ENCODE measurements around the gene PHACTR4. TPM values are rescaled to one million over a fixed set of nuclear protein-coding genes. Genes with fewer than 3 reads are reported as not detected.
A peak's percentile ranks its signal among the peaks of the same experiment; 100 is the strongest.

Gene PHACTR4
- total and polyA plus RNA-seq, 2 experiments from 2014 or later: 35.4 to 47.1 TPM

DNA sequence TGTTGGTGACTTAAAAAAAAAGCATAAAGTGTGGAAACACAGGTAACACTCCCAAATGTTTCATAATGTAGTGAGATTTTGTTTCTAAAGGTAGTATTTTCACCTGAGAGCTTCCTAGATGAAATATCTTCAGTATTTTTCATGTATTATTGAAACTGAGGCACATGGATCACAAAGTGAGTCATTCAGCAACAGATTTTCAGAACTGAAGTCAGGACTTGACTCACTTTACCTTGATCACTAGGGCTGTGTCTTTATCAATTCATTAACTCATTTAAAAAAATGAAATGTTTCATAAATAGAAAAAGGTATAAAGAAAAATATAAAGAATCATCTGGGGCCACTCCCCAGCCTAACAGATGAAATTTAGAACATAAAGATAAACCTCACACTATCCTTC, 69.8 kb downstream of the PHACTR4 start:
- TF ChIP-seq STAT1 (IDR thresholded peaks at IDR 0.05; ENCODE audit: unreplicated experiment) (no peak), EZH2 (IDR thresholded peaks at IDR 0.05; ENCODE audit: low read depth, unreplicated experiment) (no peak), NANOG (IDR thresholded peaks at IDR 0.05; ENCODE audit: borderline replicate concordance) (no peak), EZH2phosphoT487 (IDR thresholded peaks at IDR 0.05; ENCODE audit: unreplicated experiment) (no peak), ZNF331 (CRISPR knock-in tag; IDR thresholded peaks at IDR 0.05; ENCODE audit: low read depth) (no peak), ZNF114 (CRISPR knock-in tag; IDR thresholded peaks at IDR 0.05) (no peak), POLR2AphosphoS5 (IDR thresholded peaks at IDR 0.05; ENCODE audit: low read depth) (no peak), JUNB (IDR thresholded peaks at IDR 0.05; ENCODE audit: unreplicated experiment) (no peak)
- TF ChIP-seq, protein P1, sequence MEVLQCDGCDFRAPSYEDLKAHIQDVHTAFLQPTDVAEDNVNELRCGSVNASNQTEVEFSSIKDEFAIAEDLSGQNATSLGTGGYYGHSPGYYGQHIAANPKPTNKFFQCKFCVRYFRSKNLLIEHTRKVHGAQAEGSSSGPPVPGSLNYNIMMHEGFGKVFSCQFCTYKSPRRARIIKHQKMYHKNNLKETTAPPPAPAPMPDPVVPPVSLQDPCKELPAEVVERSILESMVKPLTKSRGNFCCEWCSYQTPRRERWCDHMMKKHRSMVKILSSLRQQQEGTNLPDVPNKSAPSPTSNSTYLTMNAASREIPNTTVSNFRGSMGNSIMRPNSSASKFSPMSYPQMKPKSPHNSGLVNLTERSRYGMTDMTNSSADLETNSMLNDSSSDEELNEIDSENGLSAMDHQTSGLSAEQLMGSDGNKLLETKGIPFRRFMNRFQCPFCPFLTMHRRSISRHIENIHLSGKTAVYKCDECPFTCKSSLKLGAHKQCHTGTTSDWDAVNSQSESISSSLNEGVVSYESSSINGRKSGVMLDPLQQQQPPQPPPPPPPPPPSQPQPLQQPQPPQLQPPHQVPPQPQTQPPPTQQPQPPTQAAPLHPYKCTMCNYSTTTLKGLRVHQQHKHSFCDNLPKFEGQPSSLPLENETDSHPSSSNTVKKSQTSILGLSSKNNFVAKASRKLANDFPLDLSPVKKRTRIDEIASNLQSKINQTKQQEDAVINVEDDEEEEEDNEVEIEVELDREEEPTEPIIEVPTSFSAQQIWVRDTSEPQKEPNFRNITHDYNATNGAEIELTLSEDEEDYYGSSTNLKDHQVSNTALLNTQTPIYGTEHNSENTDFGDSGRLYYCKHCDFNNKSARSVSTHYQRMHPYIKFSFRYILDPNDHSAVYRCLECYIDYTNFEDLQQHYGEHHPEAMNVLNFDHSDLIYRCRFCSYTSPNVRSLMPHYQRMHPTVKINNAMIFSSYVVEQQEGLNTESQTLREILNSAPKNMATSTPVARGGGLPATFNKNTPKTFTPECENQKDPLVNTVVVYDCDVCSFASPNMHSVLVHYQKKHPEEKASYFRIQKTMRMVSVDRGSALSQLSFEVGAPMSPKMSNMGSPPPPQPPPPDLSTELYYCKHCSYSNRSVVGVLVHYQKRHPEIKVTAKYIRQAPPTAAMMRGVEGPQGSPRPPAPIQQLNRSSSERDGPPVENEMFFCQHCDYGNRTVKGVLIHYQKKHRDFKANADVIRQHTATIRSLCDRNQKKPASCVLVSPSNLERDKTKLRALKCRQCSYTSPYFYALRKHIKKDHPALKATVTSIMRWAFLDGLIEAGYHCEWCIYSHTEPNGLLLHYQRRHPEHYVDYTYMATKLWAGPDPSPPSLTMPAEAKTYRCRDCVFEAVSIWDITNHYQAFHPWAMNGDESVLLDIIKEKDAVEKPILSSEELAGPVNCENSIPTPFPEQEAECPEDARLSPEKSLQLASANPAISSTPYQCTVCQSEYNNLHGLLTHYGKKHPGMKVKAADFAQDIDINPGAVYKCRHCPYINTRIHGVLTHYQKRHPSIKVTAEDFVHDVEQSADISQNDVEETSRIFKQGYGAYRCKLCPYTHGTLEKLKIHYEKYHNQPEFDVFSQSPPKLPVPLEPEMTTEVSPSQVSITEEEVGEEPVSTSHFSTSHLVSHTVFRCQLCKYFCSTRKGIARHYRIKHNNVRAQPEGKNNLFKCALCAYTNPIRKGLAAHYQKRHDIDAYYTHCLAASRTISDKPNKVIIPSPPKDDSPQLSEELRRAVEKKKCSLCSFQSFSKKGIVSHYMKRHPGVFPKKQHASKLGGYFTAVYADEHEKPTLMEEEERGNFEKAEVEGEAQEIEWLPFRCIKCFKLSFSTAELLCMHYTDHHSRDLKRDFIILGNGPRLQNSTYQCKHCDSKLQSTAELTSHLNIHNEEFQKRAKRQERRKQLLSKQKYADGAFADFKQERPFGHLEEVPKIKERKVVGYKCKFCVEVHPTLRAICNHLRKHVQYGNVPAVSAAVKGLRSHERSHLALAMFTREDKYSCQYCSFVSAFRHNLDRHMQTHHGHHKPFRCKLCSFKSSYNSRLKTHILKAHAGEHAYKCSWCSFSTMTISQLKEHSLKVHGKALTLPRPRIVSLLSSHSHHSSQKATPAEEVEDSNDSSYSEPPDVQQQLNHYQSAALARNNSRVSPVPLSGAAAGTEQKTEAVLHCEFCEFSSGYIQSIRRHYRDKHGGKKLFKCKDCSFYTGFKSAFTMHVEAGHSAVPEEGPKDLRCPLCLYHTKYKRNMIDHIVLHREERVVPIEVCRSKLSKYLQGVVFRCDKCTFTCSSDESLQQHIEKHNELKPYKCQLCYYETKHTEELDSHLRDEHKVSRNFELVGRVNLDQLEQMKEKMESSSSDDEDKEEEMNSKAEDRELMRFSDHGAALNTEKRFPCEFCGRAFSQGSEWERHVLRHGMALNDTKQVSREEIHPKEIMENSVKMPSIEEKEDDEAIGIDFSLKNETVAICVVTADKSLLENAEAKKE (CRISPR knock-in tag; IDR thresholded peaks at IDR 0.05): no peak
- TF ChIP-seq, protein P2, sequence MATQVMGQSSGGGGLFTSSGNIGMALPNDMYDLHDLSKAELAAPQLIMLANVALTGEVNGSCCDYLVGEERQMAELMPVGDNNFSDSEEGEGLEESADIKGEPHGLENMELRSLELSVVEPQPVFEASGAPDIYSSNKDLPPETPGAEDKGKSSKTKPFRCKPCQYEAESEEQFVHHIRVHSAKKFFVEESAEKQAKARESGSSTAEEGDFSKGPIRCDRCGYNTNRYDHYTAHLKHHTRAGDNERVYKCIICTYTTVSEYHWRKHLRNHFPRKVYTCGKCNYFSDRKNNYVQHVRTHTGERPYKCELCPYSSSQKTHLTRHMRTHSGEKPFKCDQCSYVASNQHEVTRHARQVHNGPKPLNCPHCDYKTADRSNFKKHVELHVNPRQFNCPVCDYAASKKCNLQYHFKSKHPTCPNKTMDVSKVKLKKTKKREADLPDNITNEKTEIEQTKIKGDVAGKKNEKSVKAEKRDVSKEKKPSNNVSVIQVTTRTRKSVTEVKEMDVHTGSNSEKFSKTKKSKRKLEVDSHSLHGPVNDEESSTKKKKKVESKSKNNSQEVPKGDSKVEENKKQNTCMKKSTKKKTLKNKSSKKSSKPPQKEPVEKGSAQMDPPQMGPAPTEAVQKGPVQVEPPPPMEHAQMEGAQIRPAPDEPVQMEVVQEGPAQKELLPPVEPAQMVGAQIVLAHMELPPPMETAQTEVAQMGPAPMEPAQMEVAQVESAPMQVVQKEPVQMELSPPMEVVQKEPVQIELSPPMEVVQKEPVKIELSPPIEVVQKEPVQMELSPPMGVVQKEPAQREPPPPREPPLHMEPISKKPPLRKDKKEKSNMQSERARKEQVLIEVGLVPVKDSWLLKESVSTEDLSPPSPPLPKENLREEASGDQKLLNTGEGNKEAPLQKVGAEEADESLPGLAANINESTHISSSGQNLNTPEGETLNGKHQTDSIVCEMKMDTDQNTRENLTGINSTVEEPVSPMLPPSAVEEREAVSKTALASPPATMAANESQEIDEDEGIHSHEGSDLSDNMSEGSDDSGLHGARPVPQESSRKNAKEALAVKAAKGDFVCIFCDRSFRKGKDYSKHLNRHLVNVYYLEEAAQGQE (IDR thresholded peaks at IDR 0.05; ENCODE audit: unreplicated experiment): no peak
- TF ChIP-seq, protein P3, sequence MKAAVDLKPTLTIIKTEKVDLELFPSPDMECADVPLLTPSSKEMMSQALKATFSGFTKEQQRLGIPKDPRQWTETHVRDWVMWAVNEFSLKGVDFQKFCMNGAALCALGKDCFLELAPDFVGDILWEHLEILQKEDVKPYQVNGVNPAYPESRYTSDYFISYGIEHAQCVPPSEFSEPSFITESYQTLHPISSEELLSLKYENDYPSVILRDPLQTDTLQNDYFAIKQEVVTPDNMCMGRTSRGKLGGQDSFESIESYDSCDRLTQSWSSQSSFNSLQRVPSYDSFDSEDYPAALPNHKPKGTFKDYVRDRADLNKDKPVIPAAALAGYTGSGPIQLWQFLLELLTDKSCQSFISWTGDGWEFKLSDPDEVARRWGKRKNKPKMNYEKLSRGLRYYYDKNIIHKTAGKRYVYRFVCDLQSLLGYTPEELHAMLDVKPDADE (IDR thresholded peaks at IDR 0.05): no peak
- TF ChIP-seq, protein P4, sequence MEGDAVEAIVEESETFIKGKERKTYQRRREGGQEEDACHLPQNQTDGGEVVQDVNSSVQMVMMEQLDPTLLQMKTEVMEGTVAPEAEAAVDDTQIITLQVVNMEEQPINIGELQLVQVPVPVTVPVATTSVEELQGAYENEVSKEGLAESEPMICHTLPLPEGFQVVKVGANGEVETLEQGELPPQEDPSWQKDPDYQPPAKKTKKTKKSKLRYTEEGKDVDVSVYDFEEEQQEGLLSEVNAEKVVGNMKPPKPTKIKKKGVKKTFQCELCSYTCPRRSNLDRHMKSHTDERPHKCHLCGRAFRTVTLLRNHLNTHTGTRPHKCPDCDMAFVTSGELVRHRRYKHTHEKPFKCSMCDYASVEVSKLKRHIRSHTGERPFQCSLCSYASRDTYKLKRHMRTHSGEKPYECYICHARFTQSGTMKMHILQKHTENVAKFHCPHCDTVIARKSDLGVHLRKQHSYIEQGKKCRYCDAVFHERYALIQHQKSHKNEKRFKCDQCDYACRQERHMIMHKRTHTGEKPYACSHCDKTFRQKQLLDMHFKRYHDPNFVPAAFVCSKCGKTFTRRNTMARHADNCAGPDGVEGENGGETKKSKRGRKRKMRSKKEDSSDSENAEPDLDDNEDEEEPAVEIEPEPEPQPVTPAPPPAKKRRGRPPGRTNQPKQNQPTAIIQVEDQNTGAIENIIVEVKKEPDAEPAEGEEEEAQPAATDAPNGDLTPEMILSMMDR (conservative IDR thresholded peaks at IDR 0.05; ENCODE audit: low read depth in 2 of 2): no peak
- Mint-ChIP-seq H3K27me3 (ENCODE audit: insufficient read depth, low read depth, poor library complexity) (no peaks in the 10 kb centered on the region), H3K4me1 (peaks cover 13% of the 10 kb centered on the region; the same call in 2 of the 3 replicates), H3K27ac (no peak overlapping the region), H3K36me3 (ENCODE audit: low read depth) (peaks cover 16% of the 10 kb centered on the region), H3K9me3 (peaks cover 4% of the 10 kb centered on the region), H3K4me3 (no peak overlapping the region)
- Histone ChIP-seq H3K36me3 (ENCODE audit: insufficient read depth) (no peaks in the 10 kb centered on the region), H3K4me3 (no peak overlapping the region), H3K4me1 (ENCODE audit: insufficient read depth) (peaks cover 10% of the 10 kb centered on the region; the same call in 1 of the 2 replicates), H2AFZ (no peak overlapping the region), H3K27me3 (ENCODE audit: insufficient read depth) (no peaks in the 10 kb centered on the region), H4K20me1 (replicated peaks; ENCODE audit: insufficient read depth) (no peaks in the 10 kb centered on the region; the same call in 1 of the 2 replicates), H3K4me2 (no peak overlapping the region), H3K9me2 (ENCODE audit: insufficient read depth) (no peaks in the 10 kb centered on the region), H3K27ac (ENCODE audit: low read depth) (peak overlapping the region; percentile 26; the same call in 1 of the 2 replicates), H3K79me2 (replicated peaks; ENCODE audit: insufficient read depth) (peaks cover 27% of the 10 kb centered on the region), H3F3A (replicated peaks; ENCODE audit: low read depth) (no peaks in the 10 kb centered on the region)
- no peak for DNase-seq (ENCODE audit: low spot score)
- no peak for ATAC-seq

Measured in GM23338 (cell line).